Esophagus squamous epithelium (tissue), 4 donors: ENCODE results near the gene SLC6A9.

Experiments used
- POLR2A ChIP-seq, 4 donors: fragments of 450-650 bp; IDR thresholded peaks; one replicate each; pipeline ENCODE4 v1.6.1; 2017; ENCODE audit warnings: antibody characterized with exemption in 4 of 4, mild to moderate bottlenecking in 4 of 4, moderate library complexity in 3 of 4
- TF ChIP-seq, protein P1 (sequence below), 6 experiments: fragments of 450-650 bp in 4 of 6; fragments of 200-600 bp in 2 of 6; sonication (generic) in 2 of 6; IDR thresholded peaks; one replicate each; pipeline ENCODE4 v1.5.1; 2016 to 2019; ENCODE audit warnings: antibody characterized with exemption in 6 of 6, mild to moderate bottlenecking in 4 of 6, moderate library complexity in 4 of 6

- TF ChIP-seq, protein P1, sequence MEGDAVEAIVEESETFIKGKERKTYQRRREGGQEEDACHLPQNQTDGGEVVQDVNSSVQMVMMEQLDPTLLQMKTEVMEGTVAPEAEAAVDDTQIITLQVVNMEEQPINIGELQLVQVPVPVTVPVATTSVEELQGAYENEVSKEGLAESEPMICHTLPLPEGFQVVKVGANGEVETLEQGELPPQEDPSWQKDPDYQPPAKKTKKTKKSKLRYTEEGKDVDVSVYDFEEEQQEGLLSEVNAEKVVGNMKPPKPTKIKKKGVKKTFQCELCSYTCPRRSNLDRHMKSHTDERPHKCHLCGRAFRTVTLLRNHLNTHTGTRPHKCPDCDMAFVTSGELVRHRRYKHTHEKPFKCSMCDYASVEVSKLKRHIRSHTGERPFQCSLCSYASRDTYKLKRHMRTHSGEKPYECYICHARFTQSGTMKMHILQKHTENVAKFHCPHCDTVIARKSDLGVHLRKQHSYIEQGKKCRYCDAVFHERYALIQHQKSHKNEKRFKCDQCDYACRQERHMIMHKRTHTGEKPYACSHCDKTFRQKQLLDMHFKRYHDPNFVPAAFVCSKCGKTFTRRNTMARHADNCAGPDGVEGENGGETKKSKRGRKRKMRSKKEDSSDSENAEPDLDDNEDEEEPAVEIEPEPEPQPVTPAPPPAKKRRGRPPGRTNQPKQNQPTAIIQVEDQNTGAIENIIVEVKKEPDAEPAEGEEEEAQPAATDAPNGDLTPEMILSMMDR (IDR thresholded peaks at IDR 0.05) = peak in 1 of 6 experiments; percentile 8
- no peak for TF ChIP-seq POLR2A (IDR thresholded peaks at IDR 0.05)
Measured at GRCh38 chr1:44002606-44003157, 28.6 kb downstream of the SLC6A9 start.
